ENCODE results near the gene AKT2.

- TF ChIP-seq CTCF (IDR thresholded peaks at IDR 0.05) (no peak), EZH2 (IDR thresholded peaks at IDR 0.05) (no peak), EZH2phosphoT487 (IDR thresholded peaks at IDR 0.05) (no peak)
Measured at GRCh38 chr19:40263440-40264313, 21.5 kb downstream of the AKT2 start.
